SW 1271 (cell line): Measurements from ENCODE around the gene DNM3.
A peak's percentile ranks its signal among the peaks of the same experiment; 100 is the strongest.

ENCODE experiments used
- DNase-seq, 2 experiments: peaks; one replicate each; lab custom pipeline; 2025; lab: John Stamatoyannopoulos, UW

The DNM3 gene

DNA sequence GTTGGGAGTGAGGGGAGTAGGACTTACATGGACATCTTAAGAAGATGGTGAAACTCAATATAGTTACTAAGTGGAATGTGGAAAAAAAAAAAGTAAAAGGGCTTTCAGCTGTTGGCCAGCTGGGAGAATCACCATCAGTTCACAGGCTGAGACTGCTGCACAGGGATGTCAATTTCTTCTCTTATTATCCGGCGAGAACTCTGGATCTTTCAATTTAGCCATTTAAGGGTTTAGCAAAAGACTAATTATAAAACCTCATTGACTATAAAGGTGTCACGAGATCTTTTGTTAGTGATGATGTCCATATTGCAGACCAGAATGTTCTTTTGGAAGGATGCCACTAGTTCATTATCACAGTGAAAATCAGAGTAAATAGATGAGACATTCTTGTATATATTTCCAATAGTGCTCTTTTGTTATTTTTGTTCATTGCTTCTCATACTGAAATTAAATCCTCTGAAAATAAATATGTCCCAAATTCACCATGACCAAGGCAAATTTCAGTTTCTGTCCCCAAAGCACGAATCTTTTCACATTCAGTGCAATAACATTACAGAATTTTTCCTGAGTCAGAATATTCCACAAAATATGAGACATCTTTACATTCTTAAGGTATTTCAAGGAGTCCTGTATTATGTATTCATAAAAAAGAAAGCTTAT is 266.1 kb downstream of the DNM3 start:
- DNase-seq = no peak

DNA sequence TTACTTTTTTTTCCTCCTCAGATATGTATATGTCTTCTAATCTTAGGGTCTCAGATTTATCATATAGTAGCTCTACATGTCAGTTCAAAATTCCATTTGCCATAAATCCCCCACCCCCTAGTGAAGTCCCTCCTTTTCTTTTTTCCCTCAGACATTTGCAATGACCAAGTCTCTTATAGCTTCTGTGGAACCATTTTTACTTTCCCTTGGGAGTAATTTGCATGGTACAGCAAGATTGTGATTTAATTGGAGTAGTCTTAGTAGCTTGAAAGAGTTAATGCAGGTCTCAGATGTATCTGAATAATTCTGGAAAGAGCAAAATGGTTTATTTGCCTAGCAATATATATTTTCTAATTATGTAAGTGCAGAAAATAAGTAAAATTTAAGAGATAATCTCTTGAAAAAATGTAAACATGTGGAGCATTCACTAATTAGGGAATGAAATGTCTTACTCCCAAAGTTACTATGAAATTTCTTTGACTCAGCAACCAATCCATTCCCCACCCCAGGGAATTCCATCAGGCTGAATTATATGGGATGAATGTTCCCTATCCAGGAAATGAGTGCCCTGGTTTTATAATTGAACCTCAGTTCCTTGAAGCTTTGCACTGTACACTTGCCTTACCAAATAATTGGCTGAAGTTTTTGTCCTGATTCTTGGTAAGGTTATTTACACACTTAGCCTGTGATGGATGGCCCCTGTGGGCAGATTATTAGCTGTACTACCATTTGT is 267.0 kb downstream of the DNM3 start:
- no peak for DNase-seq

DNA sequence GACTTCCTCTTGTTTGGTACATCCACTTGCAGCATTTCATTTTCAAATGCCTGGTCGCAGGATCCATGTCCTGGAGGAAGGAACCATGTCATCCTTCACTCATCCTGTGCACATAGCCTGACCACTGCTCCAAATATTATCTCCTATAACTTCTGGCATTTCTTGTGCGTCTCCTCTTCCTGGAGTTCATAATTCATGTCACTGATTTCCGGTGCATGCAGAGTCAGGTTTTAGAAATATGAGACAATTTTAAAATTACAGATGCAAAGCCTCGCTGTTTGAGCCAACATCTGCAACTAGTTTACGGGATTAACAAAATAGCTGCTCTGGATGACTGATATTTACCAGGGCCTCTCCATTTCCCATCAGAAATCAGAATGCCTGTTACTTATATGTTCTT is 268.1 kb downstream of the DNM3 start:
- DNase-seq = no peak

DNA sequence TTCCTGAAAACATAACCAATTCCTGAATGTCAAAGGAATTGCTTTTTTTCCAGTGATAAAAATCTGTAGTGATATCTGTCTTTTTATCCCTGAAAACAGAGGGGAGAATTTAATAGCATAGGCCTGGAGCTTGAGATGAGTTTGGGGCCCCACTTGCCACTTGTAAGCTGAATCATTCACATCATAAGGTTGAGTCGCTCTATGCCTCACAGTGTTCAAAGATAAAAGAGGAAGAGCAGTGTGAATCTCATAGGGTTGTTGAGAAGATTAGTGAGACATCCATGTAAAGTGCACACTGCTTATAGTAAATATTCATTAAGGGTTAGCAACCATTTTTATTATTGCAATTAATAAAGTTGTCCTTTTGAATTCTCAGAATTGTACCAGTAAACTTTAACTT is 271.3 kb downstream of the DNM3 start:
- no peak for DNase-seq

DNA sequence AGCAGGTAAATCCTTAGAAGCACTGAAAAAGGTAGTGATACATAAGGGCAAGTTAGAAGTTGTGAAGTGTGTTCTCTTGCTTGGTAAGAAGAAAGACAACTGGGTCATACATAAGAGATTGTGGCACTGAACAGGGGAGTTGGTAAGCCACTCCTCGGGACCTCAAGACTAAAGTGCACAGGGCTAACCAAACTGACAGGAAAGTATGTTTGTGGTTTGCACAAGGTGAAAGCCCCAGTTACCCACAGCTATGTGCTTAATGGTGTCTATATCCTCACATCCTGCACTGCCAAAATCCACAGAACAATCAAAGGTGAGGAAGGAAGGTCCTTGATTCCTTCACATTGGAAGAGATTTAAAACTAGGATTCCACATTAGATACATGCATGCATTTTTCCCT is 276.5 kb downstream of the DNM3 start:
- no peak for DNase-seq

DNA sequence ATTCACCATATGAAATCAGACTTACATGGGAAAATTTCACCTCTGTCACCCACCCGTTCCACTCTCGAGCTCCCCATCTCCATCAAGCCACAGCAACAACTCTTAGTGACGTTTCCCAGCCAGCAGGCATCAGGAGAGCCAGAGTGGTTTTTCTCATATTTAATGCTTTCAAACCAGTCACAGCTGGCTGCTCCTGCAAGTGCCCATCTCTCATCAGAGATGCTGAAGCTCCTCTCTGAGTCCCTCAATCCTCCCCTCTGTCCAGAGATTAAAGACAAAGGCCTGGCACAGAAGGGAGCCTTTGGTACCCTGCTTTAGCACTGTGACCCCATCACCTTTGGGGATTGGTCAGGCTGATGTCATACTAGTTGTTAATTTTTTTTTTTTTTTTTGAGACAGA is 277.3 kb downstream of the DNM3 start:
- no peak for DNase-seq

DNA sequence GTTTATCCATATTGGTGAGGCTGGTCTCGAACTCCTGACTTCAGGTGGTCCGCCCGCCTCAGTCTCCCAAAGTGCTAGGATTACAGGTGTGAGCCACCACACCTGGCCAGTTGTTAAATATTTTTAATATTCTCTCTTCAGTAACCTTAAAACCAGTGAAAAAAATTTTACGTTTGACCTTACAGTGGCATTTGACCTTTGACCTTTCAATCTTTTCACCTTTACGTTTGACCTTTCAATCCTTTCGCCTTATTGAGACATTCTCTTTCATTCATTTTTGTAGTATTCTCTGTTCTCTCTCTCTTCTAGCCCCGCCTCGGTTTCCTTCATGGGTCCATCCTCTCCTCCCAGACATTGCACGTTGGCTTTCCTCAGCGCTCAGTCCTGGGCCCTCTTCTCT is 277.9 kb downstream of the DNM3 start:
- no peak for DNase-seq

DNA sequence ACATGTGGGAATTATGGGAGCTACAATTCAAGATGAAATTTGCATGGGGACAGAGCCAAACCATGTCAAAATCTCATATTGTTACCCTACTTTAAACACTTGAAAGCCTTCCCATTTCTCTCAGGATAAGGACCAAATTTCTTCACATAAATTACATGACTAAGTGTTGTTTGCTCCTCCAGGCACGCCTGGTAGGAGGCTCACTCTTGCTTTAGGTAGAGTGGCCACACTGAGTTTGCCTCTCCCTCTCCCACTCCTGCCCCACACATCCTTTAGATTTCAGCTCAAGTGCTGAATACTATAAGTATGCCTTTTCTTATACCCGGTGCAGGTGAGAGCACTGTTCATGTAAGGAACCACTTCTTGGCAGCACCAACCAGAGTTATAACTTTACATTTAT is 279.1 kb downstream of the DNM3 start:
- no peak for DNase-seq

DNA sequence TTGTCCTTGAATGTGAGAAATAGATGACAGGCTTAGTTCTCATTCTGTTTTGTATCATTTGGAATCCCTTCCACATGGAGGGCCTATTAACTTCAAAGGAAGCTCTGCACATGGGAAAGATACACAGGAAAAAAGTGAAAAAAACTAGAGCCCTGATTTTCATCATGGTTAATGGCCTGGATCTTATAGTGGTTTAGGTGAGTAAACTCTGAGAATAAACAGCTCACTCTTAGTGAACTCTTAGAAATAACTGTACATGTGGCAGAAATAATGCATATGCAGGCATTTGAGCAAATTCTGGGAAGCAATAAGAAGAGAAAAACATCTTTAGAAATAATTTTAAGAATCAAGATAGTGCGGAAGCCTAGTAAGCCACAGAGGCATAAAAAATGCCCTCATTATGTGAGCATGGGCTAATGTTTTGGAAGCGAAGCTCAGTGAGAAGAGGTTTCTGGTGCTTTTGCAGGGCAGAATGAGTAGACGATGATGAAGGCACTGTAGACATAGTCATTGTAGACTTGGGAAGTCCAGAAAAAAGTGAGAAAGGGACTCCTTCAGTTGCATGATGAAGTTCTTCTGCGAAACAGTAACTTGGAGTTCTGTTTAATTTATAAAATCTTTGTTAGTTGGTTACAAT is 279.9 kb downstream of the DNM3 start:
- DNase-seq = no peak

DNA sequence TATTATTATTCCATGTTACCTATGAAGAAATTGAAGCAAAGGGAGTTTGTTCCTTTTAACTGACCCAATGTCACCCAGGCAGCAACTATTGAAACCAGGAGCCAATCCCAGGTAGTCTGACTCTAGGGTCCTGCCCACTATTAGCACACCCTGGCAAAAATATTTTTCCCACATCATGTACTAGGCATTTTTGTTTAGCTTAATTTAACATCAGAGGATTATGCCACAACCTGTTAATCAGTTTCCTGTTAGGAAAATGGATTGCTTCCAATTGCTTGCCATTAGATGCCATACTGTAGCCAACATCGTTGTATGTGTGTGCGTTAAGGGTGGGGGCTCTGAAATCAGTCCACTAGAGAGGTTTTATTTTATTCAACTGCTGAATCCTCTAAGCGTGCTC is 281.1 kb downstream of the DNM3 start:
- no peak for DNase-seq

DNA sequence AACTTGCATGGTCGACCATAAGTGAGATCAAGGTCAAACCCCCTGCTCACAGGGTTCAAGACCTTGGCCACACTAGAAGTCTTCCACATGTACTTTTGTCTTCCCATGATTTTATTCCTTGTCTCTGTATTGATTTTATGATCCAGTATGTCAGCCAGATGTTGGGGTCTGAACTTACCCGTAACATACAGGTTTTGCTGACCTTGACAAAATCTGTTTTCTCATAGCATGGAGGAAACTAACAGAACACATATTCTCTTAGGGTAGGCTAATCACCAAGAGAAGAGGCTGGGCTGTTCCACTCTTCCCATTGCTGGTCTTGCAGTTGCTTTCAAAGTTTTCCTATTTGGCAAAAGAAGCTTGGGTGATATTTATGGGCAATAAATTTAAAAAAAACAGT is 284.0 kb downstream of the DNM3 start:
- no peak for DNase-seq

DNA sequence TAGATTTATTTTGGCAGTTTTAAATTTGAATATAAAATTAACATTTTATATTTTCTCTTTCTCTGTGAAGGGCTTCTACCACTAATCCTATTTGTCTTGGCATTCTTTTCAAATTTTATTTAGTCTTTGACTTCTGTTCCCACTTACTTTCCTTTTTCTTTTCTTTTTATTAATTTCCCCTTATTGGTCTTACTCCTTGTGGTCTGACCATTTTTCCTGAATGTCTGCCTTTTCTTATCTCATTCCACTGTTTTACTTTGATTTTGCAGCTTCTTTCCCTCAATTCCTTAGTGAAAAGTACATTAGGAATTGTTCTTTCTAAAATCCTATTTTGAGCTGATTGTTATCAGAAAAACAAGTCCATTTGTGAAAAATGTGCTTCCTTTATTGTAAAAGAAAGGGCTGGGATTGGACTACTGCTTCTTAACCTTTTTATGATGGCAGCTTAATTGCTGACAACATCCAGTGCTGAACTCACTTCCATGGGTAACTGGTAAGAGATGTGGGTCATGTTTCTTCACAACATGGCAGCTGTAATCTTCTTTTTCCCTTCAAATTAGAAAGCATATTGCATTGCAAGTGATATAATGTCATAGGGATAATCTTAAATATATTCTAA is 284.6 kb downstream of the DNM3 start:
- no peak for DNase-seq

DNA sequence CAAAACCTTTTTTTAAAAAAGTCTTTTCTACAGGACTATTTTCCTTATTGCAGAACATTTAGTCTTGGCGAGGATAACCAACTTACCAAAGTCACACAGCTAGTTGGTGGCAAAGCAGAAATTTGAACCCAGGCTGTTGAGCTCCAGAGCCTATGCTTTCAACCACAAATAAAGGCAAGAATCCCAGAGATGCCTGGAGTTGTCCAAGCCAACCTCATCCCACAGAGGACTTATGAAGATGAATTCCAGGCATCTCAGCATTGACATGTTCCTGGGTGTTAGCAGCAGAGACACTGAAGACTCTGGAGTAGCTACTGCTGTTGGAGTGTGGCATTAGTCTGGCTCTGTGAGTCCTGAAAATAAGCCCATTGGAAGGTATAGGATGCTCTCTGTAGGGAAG is 291.5 kb downstream of the DNM3 start:
- DNase-seq = no peak

DNA sequence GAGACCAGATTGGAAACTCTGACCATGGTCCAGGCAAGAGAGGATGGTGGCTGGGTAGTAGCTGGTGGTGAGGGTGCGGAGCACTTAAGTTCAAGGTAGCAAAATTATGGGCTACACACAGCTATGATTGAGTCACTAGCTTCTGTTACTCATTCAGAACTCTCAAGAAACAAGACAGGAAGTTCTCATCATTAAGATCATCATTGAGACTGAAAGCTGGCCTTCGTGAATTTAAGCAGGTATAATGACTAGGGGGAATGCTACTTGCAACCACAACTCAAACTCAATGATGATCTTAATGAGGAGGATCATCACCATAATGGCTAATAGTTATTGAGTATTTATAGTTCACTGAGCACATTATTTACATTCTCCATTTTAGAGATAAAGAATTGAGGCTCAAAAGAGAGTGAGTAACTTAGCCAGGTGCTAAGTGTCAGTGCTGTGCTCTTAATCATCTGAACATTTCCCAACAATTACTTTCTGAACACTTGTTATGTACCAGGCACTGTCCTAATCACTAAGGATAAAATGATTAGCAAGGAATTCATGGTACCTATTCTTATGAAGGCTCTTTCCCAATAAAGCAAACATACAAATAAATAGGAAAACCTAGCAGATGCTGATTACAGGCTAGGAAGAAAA is 292.9 kb downstream of the DNM3 start:
- DNase-seq = no peak

DNA sequence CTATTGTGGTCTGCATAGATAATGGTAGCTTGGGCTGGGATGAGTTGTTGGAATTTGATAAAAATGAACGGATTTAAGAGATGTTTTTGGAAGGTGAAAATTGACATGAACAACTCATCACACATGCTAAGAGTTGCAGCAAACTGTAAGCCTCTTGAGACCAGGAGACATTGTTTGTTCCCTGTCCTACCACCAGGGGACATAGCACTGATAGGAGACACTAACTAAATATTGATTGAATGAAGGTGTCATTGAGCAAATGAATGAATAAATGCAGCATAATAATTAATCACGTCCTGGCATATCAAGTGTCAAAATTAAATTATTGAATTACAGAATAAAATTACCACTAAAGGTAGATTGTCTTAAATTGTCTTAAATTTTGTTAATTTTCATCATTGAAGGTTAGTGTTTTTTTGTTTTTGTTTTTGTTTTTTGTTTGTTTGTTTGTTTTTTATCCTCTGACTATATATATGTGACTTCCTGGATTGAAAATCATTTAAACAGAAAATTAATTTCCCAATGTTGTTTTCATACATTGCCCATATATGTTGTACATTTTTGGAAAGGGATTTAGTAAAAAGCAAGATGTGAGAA is 293.9 kb downstream of the DNM3 start:
- peak in 1 of 2 experiments; percentile 6 for DNase-seq

DNA sequence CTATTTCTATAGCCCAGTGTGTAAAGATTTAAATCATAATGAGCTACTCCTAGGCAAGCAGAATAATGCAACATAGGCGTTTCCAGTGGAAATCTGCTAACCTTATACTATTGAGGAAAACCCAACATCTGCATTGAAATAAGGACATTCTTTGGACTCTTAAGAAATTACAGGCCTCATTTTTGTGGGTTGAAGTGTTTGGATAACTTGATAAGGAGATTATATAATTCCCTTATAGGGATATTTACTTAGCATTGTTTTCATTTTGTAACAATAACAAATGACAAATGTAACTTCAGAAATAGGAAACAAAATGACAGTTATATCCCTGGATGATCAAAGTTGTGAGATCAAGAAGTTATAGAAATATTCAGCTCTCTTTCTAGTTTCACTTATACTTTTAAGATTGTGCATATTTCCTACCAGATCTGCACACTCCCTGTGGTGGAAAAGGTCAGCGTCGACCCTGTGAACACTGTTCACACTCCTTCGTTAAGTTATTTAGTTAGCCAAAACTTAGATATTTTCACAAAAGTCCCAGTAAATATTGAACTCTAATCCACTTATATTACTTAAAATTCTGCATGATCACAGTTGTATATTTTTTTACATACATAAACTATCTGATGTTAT is 294.8 kb downstream of the DNM3 start:
- DNase-seq = no peak

DNA sequence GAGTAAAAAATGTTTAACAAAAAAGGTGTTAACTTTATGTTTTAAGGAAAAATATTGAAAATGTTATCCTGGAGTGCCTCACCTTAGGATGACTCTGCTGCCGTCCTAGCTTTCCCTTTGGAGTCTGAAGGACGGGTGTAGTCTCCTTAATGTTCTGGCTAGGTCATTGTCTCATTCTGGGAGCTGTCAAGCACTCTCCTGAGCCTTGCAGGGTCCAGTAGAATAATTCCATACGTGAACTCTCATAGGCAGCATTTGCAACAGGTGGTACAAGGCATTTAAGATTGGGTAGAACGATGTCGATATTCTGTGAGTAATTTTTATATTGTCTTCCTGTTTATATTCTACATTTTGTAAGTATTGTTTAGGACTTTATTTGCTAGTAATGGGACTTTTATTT is 295.6 kb downstream of the DNM3 start:
- no peak for DNase-seq

DNA sequence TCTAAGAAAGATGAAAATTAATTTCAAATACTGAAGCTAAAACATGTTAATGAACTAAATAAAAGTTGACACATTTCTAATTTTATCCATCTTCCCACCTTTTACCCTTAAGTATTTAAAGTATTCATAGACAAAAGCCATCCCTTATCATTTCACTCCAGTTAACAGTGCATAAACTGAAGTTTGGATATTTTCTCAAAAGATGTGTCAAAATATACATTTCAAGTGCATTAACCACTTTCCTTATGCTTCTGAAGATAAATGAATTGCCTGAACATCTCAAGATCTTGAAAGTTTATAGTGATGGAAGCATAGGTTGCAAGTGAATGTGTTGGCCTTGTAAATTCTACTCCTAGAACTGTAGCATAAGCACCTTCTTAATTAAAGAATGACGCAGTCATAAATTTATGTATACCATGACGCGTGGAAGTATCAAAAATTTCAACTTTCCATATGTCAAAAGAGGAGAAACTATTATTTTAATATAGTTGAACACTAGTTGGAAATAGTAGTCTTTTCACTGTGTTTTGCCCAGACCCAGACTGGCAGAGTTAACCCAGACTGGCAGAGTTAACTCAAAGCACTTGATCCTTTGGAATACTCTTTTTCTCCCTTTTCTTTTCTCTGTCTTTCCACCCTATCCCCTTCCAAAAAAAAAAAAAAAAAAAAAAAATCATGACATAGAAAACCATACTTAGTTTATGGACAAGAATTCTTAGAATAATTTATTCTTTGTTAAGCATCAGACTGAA is 296.6 kb downstream of the DNM3 start:
- DNase-seq = no peak

DNA sequence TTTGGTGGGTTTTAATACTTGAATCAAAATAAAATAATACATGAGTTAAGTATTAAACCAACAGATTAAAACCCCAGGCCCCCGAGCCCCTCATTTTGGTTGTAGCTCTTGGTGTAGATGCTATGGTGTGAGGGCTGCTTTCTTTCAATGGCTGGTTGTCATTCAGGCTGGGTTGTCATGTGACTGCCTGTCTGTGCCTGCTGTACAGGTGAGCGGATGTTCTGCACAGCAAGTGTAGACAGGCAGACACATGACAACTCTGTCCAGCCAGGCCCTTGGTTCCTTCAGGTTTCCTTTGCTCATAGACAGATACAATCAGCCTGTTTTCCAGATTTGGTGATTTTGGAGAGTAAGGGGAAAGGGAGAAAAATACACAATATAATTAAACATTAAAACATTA is 297.3 kb downstream of the DNM3 start:
- no peak for DNase-seq

DNA sequence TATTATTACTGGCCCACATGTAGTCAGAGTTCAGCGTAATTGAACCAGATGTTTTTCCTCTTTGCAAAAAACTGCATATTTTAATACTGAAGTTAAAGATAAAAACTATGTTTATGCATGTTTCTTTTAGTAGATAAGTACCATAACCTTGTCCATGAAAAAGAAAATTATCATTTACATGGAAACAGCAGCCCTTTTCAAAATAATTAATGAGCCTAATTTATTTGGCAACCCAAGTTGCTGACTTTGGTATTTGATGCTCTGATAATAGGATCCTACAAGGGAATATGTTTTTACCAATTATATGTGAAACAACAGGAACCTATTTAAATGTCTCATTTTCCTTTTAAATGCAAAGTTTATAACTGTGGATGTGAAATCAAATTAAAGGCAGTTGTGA is 297.9 kb downstream of the DNM3 start:
- DNase-seq = no peak

DNA sequence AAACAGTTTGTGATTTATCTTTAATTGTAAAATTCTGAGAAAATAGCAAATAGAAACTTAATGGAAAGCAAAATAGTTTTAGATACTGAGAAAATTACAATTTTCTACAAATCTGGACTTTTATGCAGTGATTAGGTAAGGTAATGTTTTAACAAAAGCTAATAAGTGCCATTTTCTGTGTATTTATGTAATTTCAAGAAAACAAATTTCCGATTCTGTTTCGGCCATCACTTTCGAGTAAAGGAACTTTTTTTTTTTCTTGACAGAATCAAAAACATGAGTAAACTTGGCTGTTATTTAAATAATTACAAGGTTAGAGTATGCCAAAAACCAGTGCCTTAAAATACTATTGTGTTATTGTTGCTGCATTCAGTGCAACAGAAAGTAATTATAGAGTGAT is 298.8 kb downstream of the DNM3 start:
- no peak for DNase-seq
